ENCODE measurements around the gene TTC3.

TTC3 gene

DNA sequence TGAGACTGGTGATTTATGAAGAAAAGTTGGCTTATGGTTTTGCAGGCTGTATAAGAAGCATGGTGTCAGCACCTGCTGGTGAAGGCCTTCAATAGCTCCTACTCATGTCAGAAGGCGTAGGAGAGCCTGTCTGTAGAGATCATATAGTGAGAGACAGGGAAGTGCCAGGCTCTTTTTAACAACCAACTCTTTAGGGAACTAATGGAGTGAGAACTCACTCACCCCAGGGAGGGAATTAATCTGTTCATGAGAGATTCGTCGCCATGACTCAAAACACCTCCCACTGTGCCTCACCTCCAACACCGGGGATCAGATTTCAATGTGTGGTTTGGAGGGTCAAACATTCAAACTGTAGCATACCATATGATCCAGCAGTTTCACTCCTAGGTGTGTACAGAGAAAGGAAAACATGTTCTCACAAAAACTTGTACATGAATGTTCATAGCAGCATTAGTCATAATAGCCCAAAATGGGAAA is 72.6 kb downstream of the TTC3 start:
- H3K4me3 ChIP-seq (ENCODE audit: low read depth, low read length) = no peak overlapping the region

GRCh38 chr21:37146320-37147235 is 73.5 kb downstream of the TTC3 start:
- H3K4me3 ChIP-seq (ENCODE audit: low read depth, low read length) = no peak overlapping the region

DNA sequence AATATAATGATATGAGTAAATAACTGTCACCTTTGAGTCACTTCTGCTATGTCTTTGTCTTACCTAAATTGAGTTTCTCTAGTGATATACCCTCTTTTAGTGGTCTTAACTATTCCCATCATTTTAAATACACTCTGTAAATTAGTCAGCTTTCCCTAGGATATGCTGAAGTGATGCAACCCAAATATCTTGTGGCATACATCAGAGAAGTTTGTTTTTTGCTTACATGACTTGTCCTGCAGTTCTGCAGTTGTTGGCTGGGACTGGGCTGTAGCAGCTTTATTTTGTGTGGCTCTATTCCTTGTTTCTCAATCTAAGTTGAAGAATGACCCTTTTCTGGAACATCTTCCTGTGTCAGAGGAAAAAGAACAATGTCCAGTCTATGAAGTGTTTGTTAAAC is 76.4 kb downstream of the TTC3 start:
- no peak overlapping the region for H3K4me3 ChIP-seq (ENCODE audit: low read depth, low read length)

DNA sequence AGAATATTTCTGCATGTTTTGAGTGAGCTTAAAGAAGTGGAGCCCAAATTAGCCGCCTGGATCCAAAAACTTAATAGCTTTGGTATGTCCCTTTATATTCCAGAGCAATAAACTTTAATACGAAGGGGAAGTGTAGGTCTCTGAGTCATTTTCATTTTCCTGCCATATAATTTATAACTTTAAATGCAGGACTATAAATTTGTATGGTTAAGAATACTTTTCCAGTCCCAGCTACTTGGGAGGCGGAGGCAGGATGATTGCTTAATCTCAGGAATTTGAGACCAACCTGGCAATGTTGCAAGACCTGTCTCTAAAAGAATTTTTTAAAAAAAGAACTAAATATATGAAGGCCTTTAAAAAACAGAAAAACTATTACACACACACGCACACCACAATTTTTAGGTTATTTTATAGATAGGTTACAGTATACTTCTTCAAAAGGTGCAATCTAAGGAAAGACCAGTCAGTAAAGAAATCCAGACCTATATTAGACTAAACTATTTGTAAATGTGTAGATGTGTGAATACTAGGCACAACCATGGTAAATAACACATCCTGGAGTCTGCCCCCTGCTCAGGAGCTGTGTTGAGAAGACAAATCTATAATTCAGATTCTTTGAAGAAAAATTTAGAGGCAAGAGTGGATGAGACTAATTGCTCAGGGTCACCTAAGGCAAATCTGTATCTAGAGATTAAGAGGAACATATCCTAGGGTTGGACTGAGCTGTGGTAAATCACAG is 80.3 kb downstream of the TTC3 start:
- no peak overlapping the region for H3K4me3 ChIP-seq (ENCODE audit: low read depth, low read length)

GRCh38 chr21:37153935-37154350 is 80.9 kb downstream of the TTC3 start:
- H3K4me3 ChIP-seq (ENCODE audit: low read depth, low read length) = no peak overlapping the region

DNA sequence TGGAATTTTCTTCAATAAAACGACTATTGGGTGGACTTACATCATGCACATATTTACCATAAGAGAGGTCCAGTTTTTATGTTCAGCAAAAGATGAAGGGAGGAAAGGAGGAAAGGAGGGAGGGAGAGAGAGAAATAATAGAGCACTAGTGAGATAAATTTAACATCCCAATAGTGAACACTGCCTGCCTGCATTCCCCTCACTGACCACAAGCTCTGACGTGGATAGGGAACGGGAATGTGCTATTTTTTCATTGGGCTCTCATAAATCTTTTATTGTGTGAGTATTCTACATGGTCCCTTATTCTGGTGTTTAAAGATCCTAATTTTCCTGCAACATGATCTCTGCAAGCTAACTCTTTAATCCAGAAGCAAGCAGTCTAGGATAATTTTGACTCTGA is 82.1 kb downstream of the TTC3 start:
- no peak overlapping the region for H3K4me3 ChIP-seq (ENCODE audit: low read depth, low read length)

GRCh38 chr21:37157938-37158337 is 84.9 kb downstream of the TTC3 start:
- H3K4me3 ChIP-seq (ENCODE audit: low read depth, low read length) = no peak overlapping the region

- no peak overlapping the region for H3K4me3 ChIP-seq (ENCODE audit: low read depth, low read length)
Measured at GRCh38 chr21:37159053-37159776, 86.2 kb downstream of the TTC3 start.

DNA sequence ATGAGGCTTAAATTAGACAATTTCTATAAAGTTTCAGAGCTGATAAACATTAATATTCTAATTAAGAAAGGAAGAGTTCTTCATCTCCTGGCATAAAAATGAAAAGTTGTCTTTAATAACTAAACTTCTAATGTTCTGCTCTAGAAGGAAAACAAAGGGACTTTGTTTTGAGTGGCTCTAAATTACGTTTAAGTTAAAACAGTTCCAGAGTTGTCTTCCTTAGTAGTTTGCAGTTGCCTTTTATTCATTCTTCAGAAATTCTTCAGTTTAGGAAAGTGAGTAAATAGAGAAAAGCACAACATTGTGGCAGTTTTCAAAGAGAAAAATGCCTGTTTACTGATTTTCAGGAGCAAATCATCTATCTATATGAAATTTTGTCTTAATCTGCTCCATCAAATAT is 86.9 kb downstream of the TTC3 start:
- H3K4me3 ChIP-seq (ENCODE audit: low read depth, low read length) = no peak overlapping the region

DNA sequence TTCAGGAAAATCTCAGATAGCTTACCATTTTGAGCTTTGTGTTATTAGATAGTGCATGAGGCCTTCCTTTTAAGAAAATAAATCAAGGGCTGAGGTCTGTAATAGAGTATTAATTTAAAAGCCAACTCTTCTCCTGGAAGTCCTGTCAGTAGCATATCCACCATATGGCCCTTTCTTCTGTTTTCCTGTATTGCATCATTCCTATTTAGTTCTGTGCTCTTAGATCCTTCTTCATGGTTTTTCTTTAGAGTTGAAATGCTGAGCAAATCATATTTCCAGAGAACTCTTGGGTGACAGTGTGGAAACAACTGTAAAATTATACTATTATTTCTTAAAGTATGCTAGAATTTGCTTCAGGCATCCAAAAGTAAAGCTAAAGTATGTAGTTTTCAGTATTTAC is 91.7 kb downstream of the TTC3 start:
- H3K4me3 ChIP-seq (ENCODE audit: low read depth, low read length) = no peak overlapping the region

DNA sequence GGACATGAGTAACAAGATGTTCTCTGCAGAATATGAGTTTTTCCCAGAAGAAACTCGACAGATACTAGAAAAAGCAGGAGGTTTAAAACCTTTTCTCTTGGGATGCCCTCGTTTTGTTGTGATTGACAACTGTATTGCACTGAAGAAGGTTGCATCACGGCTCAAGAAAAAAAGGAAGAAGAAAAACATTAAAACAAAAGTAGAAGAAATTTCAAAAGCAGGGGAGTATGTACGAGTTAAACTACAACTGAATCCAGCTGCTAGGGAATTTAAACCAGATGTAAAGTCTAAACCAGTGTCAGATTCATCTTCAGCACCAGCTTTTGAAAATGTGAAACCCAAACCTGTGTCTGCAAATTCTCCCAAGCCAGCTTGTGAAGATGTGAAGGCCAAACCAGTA is 92.5 kb downstream of the TTC3 start:
- H3K4me3 ChIP-seq (ENCODE audit: low read depth, low read length) = no peak overlapping the region

DNA sequence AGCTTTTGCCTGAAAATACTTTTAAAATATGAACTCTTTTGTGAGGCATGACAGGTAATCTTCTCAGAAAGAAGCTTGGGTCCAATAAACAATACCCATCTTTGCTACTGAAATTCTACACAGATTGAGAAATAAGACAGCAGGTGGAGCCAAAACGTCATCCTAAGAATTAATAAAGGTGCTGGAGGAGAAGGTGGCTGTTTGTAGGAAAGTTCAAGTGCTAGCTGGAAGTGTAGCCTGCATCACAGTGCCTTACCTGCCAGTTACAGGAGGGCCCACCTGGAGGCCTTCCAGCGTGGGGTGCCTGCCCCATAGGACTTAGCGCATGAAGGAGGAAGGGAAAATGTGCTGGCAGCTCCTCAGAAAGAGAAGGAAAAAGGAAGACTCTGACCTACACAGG is 93.7 kb downstream of the TTC3 start:
- no peak overlapping the region for H3K4me3 ChIP-seq (ENCODE audit: low read depth, low read length)

- no peak overlapping the region for H3K4me3 ChIP-seq (ENCODE audit: low read depth, low read length)
Measured at GRCh38 chr21:37168666-37169065, 95.6 kb downstream of the TTC3 start.

- H3K4me3 ChIP-seq (ENCODE audit: low read depth, low read length) = no peak overlapping the region
Measured at GRCh38 chr21:37172646-37173045, 99.6 kb downstream of the TTC3 start.

DNA sequence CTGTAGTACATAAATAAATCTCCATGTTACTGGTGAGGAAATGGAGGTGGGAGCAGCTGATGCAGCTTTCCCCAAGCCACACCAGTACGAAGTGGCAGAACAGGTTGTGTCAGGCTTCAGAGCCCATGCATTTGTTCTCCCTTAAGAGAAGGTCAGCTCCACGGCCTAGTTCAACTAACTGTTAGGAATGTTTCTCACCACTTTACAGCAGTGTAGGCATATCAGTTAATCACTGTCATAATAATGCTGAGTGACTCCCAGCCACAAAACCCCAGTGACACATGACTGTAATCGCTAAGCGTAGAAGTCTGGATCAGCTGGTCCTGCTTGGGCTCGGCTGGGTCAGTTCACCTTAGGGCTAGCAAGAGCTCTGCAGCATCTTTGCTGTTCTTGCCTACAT is 103.7 kb downstream of the TTC3 start:
- H3K4me3 ChIP-seq (ENCODE audit: low read depth, low read length) = no peak overlapping the region

GRCh38 chr21:37181059-37181458 is 108.0 kb downstream of the TTC3 start:
- no peak overlapping the region for H3K4me3 ChIP-seq (ENCODE audit: low read depth, low read length)

DNA sequence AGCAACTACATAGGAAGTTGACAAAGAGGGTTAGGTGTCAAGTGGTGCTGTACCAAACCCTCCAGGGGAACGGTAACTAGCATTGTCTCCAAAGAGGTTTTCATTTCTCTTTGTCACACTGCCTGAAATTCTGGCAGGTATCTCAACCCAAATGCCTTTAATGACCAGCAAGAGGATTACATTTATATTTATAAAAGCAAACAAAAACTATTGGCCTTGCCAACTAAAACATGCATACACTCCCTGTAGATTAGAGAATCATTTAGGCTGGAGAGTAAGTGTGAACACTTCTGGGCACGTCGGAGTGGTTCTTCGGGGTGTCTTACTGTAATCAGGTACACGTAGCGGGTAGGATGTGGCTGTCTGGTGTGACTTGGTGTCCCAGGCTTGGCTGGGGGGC is 109.2 kb downstream of the TTC3 start:
- H3K4me3 ChIP-seq (ENCODE audit: low read depth, low read length) = no peak overlapping the region

- no peak overlapping the region for H3K4me3 ChIP-seq (ENCODE audit: low read depth, low read length)
Measured at GRCh38 chr21:37183749-37184148, 110.7 kb downstream of the TTC3 start.

DNA sequence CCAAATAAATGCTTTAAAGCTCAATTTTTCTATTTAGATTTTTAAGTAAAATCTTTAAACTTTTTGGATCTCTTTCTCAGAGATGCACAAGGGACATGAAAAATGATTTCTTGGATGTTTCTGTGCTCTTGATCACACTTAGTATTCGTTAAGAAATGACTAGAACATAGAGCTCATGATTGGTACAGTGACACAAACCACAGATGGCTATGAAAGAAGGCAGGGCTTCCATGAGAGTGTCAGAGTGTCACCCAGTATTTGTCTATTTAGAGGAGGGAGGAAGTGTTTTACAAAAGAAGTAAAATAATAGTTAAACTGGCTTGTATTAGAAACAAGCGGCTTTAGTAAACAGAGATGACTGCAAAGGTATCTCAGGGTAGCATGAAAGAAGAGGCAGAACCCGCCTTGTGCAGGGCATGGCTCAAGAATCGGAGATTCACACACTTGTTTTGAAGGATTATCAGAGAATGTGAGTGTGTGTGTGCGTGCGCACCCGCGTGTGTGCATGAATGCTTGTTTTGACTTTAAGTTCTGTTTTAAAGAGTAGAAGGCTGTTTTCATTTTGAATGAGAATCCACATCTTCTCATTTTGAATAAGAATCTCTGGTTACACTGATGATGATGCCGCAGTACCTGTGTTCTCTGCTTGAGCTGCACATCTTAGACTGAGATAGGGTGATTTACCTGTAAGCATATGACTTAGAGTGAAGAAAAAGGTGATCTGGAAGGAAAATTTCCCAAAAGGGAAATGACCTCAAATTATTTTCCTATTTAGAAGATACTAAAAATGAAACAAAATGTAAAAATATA is 111.9 kb downstream of the TTC3 start:
- no peak overlapping the region for H3K4me3 ChIP-seq (ENCODE audit: low read depth, low read length)

DNA sequence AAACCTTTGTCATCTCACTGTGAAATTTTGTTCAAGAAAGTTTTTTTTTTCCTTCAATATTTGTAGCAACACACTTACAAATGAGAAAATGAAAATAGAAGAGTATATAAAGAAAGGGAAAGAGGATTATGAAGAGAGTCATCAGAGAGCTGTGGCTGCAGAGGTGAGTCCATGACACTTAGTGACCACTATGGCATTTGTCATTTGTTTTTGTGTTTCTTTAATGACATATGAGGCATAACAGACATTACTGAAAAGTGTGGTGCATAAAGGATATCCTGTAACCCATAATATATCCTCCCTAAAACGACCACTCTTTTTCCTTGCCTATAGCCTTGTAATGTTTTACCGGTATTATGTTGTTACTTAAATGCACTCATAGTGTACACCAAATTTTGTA is 113.9 kb downstream of the TTC3 start:
- no peak overlapping the region for H3K4me3 ChIP-seq (ENCODE audit: low read depth, low read length)

DNA sequence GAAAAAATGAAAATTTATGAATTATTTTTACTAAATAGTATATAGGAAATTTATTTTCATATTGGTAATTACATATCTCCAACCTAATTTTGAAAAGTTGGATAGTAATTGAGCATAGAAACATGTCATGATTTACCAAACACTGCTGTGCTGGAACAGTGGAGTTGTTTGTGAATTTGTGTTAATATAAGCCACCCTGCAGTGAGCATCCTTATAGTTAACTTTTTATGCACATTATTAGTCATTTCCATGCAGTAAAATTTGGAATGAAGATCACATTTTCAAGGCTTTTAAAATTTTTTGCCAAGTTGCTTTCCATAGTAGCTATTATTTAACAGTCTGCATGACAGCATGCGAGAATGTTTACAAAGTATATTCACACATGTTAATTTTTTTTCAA is 115.8 kb downstream of the TTC3 start:
- H3K4me3 ChIP-seq (ENCODE audit: low read depth, low read length) = no peak overlapping the region
